D721Med (cell line): Measurements from ENCODE around the gene CA10.

Experiments used
- DNase-seq: peaks from one replicate; pipeline ENCODE4 v3.0.0; 2011; ENCODE audit warnings: low spot score; ENCODE audit not compliant: insufficient read length
- FAIRE-seq: peaks from 2 replicates; lab custom pipeline; 2011; peaks lifted over from hg19 to GRCh38; lab: Jason Lieb, UNC
- CTCF ChIP-seq: IDR thresholded peaks from 2 replicates; pipeline ENCODE4 v1.5.1; 2012; ENCODE audit warnings: mild to moderate bottlenecking, control low read depth; ENCODE audit not compliant: insufficient read depth; ENCODE audit errors: missing control alignments

The CA10 gene

GRCh38 chr17:52106072-52106471 lies 52.4 kb downstream of the CA10 start:
- DNase-seq, result no peak
- no peak for TF ChIP-seq CTCF
- no peak for FAIRE-seq

- FAIRE-seq, result no peak
- no peak for TF ChIP-seq CTCF
Observed at GRCh38 chr17:52105591-52105990, 52.9 kb downstream of the CA10 start.

GRCh38 chr17:52096056-52096455 lies 62.5 kb downstream of the CA10 start:
- FAIRE-seq, result no peak
- TF ChIP-seq CTCF, result no peak
- no peak for DNase-seq

More at GRCh38 chr17:52105591-52105990, 52.9 kb downstream of the CA10 start:
- no peak for DNase-seq

- DNase-seq (no peak), FAIRE-seq (no peak)
- no peak for TF ChIP-seq CTCF
Observed at GRCh38 chr17:52084176-52084575, 74.3 kb downstream of the CA10 start.

GRCh38 chr17:52079496-52079895 lies 79.0 kb downstream of the CA10 start:
- no peak for TF ChIP-seq CTCF
- no peak for FAIRE-seq

GRCh38 chr17:52071712-52072111 lies 86.8 kb downstream of the CA10 start:
- DNase-seq, result no peak
- TF ChIP-seq CTCF, result no peak
- FAIRE-seq, result no peak

More at GRCh38 chr17:52079496-52079895, 79.0 kb downstream of the CA10 start:
- DNase-seq, result no peak

GRCh38 chr17:52064791-52065211 lies 93.7 kb downstream of the CA10 start:
- no peak for FAIRE-seq
- DNase-seq, result no peak
- no peak for TF ChIP-seq CTCF
